HG03342 (cell line): ENCODE measurements around the gene MED12L.
"Not testable (repeated sequence)": the region's sequence is repeated elsewhere in the genome, so short reads cannot be mapped to it uniquely, and the experiment has no call there.

ENCODE experiments used
- ATAC-seq: cut with Tn5 transposase; IDR thresholded peaks from one replicate; pipeline ENCODE4 v1.9.1; 2021; ENCODE audit warnings: mild to moderate bottlenecking, moderate library complexity; ENCODE audit not compliant: unreplicated experiment

Gene MED12L, protein sequence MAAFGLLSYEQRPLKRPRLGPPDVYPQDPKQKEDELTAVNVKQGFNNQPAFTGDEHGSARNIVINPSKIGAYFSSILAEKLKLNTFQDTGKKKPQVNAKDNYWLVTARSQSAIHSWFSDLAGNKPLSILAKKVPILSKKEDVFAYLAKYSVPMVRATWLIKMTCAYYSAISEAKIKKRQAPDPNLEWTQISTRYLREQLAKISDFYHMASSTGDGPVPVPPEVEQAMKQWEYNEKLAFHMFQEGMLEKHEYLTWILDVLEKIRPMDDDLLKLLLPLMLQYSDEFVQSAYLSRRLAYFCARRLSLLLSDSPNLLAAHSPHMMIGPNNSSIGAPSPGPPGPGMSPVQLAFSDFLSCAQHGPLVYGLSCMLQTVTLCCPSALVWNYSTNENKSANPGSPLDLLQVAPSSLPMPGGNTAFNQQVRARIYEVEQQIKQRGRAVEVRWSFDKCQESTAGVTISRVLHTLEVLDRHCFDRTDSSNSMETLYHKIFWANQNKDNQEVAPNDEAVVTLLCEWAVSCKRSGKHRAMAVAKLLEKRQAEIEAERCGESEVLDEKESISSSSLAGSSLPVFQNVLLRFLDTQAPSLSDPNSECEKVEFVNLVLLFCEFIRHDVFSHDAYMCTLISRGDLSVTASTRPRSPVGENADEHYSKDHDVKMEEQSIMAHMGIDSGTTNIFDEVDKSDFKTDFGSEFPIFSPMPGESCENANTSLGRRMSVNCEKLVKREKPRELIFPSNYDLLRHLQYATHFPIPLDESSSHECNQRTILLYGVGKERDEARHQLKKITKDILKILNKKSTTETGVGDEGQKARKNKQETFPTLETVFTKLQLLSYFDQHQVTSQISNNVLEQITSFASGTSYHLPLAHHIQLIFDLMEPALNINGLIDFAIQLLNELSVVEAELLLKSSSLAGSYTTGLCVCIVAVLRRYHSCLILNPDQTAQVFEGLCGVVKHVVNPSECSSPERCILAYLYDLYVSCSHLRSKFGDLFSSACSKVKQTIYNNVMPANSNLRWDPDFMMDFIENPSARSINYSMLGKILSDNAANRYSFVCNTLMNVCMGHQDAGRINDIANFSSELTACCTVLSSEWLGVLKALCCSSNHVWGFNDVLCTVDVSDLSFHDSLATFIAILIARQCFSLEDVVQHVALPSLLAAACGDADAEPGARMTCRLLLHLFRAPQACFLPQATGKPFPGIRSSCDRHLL (N-terminal part only)

DNA sequence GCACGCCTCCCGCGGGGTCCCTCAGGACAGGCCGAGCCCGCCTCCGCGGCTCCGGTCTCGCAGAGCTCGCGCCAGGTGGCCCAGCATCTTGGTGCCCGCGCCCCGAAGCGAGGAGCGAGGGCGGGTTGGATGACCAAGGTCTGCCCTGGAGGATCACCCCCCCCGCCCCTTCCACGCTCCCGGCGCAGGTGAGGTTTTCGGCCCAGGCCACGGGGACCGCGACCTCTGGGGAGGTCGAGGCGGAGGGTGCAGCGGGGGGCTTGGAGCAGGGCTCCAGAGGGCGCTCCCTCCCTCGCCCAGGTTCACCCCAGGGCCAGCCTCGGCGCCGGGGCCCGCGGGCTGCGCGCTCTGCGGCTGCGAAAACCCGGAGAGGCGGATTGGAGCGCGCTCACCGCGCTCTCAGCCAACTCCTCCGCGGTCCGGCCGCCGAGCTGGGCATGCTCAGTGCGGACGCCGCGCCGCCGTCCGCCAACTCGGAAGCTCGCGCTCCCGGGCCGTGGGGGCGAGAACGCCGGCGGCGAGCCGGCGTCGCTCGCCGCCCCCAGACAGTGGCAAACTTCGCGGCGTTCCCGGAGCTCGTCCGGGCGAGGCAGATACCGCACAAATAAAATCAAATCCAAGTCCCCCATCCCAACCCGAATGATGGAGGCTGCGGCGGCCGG is at the start of gene MED12L:
Gene MED12L (plus strand): TSS at position 438 of the 662 bp plus-strand sequence. CDS start 1,263 bp downstream, outside the sequence.
- peak; percentile 63 for ATAC-seq

DNA sequence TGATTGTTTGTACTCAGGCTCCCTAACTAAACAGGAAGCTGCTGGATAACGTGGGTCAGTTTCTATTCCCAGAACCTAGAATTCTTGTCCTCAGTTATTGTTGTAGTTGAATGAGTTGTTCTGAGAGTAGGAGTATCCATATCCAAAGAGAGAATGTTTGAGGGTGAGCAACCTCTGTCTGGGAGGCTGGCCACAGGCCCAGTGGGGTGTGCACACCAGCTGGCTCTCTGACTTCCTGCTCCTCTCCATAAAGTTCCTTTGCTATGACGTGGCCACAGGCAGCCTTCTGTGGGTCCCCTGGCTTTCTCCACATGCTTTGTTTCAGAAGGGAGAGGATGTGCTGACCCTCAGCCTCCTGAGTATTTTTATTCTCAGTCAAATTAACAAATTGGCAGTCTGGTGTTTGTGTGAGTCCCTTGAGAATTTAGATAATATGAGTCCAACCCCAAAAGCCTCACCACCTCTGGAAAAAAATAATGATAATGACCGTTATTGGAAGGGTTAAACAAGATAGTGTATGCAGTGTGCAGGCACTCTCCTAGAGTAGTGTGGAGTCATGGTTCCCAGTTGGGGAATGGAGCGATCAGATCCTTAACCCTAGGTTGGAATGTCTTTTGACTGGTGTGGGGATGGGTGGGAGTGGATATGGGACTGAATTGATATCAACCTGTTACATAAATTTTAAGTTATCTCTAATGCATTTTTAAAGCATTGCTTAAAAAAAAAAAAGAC is 47.6 kb upstream of the MED12L start:
- no peak for ATAC-seq

DNA sequence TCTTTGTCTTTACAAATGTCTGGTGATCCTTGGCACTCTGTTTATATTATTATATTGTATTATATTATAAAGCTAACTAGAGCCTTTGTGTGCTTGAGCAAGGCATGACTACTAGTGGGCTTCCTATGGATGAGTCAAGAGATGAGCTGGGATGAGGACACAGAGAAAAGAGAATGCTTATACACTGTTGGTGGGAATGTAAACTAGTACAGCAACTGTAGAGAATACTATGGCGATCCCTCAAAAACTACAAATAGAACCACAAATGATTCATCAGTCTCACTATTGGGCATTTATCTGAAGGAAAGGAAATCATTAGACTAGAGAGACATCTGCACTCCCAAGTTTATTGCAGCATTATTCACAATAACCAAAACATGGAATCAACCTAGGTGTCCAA is 40.8 kb upstream of the MED12L start:
- ATAC-seq = no peak

DNA sequence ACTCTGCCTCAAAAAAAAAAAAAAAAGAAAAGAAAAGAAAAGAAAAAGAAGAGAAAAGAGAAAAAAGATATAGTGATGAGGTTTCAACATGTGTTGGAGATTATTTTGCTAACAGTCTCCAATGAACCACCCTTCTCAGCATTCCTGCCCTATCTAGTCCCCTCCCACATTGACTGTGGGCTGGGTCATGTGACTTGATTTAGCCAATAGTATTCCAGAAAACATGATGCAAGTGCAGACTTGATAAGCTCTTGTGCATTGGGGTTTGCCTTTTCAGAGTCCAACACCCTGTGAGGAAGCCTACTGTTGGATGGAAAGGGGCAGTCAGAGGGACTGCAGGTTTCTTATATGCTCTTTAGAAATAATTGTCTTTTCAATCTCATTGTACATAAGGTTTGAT is 37.8 kb upstream of the MED12L start:
- ATAC-seq = no peak

DNA sequence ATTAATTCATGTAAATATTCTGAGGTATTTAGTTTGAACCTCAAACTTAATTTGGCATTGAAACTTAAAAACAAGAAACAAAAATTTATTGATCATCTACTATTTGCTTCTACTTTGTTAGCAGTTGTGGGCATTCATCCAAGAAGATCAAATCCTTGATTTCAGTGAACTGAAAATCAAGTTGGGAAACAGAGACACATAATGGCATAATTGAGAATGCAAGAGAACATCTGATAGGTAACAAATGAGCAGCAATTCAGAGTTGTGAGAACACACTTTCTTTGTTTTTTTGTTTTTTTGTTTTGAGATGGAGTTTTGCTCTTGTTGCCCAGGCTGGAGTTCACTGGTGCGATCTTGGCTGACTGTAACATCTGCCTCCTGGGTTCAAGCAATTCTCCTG is 33.9 kb upstream of the MED12L start:
- ATAC-seq = no peak

DNA sequence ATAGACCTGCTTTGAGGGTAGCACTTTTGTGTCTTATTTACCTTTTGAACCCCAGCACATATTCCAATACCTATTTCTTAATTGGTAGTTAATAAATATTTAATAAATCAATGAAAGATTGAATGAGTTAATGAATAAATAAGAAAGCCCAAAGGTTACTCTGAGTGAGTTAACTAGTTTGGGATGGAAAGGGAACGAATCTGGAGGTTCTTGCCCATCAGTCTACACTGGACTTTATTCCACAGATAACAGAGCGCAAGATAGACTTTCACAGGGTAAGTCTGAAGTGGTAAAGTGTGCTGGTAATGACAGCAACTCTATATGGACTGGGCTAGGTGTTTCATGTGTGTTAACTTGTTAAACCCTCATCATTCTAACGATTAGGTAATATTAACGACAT is 33.1 kb upstream of the MED12L start:
- ATAC-seq = no peak

DNA sequence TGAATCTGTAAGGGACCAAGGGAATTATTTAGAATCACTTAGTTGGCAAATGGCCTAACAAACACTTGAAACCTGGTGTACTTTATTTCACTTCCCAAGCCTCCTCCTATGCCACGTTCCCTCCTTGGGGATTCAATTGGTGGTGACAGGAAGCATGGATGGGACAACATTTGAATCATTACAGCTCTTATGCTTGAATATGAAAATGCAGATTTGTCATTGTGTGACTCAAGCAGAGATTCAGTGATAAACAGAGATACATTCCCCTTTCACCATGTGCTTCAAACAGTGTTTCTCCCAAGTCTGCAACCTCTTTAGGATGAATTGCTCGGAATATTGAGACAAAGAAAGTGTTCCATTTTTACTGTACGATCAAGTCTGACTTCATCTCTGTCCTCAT is 32.7 kb upstream of the MED12L start:
- no peak for ATAC-seq

DNA sequence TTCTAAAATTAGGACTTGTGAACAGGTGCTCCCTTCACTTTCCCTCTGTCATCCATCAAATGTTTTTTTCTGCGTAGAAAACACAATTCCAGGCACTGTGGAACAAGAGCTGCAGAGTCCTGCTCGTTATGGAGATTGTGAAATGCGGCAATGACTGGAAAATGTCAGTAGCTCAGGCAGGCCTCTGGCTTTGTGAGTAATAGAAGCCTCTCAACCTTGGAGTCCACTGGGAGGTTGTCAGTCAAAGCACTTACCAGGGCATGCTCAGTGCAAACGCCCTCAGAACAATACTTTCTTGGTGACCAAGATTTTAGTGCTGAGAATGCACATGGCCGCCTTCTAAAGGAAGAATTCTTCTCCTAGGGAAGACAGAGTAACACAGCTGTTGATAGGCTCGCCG is 26.7 kb upstream of the MED12L start:
- no peak for ATAC-seq

DNA sequence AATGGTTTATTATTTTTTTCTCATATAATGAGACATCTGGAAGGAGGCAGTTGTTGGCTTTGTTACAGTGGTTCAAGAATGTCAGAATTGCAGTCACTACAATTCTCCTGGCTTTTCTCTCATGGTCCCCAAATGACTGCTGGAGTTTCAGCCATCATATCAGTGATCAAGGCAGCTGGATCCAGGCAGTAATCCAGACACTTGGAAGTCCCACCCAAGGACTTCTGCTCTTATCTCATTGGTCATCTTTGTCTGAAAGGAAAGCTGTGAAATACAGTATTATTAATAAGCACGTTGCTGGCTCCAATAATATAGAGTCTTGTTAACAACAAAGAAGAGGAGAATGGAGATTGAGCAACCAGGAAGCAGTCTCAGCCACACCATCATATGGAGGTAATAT is 22.9 kb upstream of the MED12L start:
- no peak for ATAC-seq

DNA sequence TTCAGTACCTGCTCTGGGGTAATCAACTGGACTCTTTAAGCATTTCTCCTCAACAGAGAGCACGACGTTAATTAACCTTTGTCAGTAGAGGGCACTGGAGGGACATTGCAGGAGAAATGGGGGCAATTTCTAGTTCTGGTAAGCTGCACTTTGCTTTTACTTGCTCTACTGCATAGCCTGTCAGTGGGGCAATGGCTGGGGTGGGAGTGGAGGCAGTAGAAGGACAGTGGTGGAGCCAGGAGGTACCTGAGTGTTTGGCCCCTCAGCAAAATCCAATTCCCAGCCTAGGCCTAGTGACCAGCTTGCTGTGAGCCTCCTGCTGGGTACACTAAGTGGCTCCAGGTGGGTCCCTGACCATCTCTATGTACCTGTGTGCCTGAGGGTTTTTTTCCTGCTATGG is 18.3 kb upstream of the MED12L start:
- ATAC-seq = no peak

DNA sequence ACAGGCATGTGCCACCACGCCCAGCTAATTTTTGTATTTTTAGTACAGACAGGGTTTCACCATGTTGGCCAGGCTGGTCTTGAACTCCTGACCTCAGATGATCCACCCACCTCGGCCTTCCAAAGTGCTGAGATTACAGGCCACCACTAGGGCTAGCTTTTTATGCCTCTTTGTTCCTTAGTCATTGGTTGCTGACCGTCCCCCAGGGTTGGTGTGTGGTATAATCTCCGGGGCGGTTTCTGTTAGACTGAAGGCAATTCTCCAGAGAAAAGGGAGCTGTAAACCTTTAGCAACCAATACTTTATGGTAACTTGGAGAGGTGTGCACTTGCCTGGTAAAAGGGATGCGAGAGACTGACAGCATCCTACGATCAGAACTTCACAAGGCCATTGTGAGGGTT is 12.6 kb upstream of the MED12L start:
- ATAC-seq = not testable (repeated sequence)

DNA sequence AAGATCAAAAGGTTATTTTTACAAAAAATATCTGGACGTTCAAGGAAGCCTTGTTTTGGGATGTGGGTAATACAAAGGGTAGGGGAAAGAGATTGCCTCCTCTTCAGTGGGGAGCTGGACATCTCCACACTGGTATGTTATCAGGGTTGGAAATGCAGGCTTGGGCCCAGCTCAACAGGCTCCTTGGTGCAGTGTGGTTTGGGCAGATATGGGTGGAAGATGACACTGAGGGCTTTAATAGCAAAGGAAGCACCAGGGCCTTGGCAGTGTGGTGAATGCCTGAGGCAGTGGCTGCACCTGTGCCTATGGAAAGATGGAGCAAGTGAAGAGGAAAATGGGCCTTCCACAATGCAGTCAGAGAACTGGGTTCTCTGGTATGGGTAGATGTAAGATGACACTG is 11.2 kb upstream of the MED12L start:
- no peak for ATAC-seq

DNA sequence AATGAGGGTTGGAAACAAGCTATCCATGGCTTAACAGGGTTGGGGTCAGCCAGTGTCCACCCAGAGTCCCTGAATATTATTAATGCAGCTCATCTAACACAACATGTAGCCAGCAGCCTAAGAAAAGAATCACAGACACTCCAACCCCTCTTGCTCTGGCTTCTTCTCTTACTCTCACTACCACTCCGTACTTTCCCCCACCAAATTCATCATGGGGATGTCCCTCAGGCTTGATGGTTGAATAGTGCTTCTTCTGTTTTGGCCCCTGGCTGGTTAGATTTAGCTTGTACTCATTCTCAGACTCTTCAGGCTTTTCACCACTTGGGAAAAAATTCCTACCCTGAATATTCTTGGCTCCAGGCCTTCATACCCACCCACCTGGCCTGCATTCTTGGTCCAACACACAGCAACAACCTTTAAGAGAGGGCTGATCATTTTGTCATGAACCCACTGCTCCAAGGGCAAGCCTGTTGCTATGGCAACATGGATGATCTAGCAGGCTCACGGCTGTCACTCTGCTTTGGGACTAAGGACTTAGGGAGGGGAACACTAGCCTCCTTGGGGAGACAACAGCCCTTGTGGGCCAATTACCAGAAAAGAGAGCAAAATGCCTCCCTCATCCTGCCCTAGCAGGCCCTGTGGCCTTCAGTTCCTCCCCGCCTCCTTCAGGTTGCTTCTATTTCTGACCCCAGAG is 9.4 kb upstream of the MED12L start:
- ATAC-seq = no peak

DNA sequence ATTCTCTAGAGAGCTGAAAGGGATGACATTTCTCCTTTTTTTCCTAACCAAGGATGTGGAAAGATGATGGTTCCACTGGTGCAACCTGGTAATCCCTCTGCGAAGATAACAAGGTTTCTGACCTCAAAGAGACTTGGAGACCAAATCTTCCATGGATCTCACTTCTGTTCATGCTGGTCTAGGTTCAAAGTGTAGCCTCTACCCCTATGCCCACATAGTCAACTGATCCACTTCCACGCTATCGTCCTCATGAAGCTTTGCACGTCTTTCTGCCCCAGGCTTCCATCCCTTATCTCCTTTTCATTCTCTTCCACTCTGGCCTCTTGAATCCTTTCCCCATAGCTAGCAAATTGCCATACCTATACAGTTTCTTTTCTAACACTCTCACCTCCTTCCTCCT is 8.8 kb upstream of the MED12L start:
- no peak for ATAC-seq

DNA sequence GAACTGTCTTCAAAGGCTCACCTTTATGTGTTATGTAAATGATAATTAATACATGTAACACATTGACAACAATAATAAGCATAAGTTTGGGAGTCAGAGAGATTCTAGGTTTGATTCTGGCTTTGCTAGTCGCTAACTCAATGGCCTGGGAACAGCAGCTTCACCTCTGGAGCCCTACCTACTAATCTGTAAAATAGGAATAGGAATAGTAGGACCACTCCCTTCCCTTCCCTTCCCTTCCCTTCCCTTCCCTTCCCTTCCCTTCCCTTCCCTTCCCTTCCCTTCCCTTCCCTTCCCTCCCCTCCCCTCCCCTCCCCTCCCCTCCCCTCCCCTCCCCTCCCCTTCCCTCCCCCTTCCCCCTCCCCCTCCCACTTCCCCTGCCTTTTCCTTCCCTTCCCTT is 4.4 kb upstream of the MED12L start:
- ATAC-seq = not testable (repeated sequence)

DNA sequence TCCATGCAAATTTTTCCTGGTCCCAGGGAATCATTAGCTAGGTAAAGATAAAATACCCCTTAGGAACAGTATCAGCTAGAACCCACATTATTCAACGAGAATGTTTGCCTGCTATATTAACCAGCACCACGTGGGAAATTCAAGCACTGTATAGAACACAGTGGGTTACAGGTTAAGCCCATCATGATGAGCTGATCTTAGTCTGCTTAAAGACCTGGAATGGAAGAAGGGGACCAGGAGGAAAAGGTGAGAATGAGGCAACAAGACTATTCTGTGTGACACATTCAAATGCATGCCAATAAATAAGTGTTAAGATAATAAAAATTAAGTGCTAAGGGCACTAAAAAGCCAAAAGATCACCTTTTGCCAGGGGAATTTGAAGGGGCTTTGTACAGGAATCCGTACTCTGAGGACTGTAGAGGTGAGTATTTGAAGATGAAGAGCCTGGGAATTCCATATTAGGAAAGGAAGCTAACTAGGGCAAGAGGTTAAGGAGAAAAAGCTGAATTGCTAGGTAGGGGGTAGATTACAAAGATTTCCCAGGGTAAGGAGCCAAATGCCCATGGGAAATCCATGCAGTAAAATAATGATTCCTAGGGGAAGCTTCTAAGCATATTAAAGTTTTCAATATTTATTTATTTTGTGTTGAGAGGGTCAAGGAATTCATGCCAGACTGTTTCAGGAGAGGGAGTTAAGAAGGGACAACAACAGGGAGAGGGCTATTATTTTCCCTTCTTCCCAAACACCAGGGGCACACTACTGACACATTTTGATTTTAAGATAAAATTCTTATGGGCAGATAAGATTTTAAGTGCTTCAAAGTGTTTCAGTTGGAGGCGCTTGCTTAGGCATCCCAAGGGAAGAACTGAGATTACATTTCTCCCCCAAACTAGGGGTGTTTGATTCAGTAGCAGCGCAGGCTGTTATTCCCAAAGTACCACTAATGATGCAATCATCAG is 2.3 kb upstream of the MED12L start:
- no peak for ATAC-seq

DNA sequence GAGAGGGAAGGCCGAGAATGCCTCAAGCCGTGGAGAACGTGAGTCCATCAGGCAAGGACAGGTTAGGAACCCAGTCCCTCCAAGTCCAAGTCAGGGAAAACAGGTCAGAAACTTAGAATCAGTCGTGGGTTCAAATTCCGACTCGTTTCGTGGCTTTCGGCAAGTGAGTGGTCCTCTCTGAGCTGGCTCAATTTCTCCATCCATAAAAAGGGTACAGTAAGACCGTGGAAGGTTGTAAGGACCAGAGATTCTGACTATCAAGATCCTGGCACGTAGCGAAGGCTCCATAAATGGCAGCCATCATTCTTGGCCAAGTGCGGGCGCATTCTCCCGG is 604 bp upstream of the MED12L start:
- no peak for ATAC-seq

DNA sequence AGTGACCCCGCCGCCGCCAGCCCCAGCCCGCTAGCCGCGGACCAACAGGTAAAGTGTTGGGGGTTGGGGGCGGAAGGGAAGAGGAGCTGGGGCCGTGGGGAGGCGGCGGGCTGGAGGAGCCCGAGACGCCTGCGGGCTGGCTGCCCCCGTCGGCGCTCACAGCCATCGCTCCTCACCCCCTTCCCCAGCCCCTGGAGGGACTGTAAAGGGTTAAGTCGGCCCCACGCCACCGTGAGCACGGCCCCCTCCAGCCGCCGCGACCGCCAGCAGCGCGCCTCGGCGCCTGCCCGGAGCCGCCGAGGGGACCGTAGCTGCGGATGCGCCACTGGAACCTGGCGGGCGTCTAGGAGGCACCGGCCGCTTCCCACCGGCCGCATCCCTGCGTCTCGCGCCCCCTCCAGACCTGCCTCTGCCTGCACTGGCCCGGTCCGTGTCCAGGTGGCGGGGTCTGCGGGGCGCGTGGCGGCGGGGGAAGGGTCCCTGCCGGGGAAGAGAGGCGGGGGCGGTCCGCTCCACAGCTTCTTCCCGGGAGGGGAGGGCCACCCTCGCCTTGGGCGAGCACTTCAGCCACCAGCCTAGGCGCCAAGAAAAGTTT is 522 bp downstream of the MED12L start:
- ATAC-seq = peak; percentile 19
